Activated T-cell treated with anti-CD3 and anti-CD28 coated beads for 4 hours (primary cell): ENCODE measurements around the gene PIP5K1C.
A peak's percentile ranks its signal among the peaks of the same experiment; 100 is the strongest.

Experiments
- DNase-seq: peaks from one replicate; pipeline ENCODE4 v3.0.0-alpha.2; 2020

PIP5K1C gene, protein sequence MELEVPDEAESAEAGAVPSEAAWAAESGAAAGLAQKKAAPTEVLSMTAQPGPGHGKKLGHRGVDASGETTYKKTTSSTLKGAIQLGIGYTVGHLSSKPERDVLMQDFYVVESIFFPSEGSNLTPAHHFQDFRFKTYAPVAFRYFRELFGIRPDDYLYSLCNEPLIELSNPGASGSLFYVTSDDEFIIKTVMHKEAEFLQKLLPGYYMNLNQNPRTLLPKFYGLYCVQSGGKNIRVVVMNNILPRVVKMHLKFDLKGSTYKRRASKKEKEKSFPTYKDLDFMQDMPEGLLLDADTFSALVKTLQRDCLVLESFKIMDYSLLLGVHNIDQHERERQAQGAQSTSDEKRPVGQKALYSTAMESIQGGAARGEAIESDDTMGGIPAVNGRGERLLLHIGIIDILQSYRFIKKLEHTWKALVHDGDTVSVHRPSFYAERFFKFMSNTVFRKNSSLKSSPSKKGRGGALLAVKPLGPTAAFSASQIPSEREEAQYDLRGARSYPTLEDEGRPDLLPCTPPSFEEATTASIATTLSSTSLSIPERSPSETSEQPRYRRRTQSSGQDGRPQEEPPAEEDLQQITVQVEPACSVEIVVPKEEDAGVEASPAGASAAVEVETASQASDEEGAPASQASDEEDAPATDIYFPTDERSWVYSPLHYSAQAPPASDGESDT

DNA sequence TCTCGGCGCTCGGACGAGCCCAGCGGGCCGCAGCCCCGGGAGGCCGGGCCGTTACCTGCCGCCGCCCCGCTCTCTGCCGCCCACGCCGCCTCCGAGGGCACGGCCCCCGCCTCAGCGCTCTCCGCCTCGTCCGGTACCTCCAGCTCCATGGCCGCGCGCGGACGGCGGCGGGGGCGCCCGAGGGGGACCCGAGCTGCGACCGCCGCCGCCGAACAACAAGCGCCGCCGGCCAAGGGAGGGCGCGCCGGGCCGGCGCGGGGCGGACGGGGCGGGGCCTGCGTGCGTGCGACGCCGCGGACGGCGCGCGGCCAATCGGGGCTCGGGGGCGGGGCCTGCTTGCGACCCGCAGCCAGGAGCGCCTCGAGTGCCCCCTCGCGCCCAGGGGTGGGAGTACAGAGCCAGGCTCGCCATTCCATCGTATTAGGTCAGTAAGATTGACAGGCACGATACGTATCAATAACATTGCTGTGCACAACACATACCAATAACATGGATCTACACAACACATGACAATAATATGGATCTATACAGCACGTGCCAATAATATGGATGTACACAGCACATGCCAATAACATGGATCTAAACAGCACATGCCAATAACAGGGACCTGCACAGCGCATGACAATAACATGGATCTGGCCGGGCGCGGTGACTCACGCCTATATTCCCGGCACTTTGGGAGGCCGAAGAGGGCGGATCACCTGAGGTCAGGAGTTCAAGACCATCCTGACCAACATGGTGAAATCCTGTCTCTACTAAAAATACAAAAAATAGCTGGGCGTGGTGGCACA is at the start of gene PIP5K1C:
TSS of gene PIP5K1C (minus strand) at position 227 of the 791 bp plus-strand sequence. CDS start at position 149, 78 bp downstream.
- peak; percentile 92 for DNase-seq

DNA sequence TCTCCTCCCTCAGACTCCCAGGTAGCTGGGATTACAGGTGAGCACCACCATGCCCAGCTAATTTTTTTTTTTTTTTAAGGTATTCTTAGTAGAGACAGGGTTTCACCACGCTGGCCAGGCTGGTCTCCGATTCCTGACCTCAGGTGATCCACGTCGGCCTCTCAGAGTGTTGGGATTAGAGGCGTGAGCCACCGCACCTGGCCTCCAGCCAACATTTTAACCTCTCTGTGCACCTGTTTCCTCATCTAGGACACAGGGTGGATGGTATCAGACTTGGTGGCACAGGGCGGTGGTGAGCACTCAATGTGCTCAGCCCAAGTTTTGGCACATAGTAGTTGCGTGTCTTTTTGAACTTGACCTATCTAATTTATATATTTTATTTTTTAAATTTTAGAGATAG is 48.7 kb upstream of the PIP5K1C start:
- DNase-seq = no peak

DNA sequence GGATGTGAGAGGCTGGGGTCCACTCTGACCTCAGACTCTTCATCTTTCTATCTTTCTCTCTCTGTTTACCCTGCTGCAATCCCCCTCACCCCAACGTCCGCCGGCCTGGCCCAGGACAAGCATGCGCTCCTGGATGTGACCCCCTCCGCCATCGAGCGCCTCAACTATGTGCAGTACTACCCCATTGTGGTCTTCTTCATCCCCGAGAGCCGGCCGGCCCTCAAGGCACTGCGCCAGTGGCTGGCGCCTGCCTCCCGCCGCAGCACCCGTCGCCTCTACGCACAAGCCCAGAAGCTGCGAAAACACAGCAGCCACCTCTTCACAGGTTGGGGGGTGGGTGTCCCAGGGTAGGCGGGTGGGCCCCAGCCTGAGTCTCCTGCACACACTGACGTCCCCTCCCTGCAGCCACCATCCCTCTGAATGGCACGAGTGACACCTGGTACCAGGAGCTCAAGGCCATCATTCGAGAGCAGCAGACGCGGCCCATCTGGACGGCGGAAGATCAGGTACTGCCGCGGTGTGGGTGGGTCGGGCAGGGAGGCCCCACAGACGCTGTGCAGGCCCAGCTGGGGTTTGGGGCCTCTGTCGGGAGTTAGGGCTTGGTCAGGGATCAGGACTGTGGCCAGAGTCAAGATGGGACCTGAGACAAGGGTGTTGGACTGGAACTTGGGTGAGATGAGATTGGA is 46.2 kb upstream of the PIP5K1C start:
- DNase-seq = no peak

DNA sequence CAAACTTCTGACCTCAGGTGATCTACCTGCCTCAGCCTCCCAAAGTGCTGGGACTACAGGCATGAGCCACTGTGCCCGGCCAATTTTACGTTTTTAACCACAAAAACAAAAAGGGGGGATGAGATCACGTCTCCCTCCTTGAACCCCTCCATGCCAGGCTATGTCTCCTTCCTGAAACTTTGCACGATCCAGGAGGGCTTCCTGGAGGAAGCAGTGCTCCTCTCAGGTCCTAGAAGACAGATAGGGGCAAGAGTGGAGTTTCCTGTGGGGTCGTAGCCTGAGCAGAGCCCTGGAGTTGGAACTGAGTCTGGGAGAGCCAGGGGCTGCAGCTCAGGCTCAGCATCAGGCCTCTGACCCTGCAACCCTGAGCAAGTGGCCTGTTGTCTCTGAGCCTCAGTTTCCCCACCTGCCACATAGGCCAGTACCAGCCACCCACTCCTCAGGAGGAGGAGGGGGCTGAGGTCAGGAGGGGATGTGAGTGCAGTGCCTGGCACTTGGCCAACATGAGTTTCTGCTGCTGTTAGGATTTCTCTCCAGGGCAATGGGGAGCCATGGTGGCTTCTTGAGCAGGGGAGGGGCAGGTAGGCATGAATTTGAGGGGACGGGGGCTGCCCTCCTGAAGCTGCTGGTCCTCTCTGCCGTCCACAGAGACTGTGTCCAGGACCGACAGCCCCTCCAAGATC is 45.2 kb upstream of the PIP5K1C start:
- DNase-seq = no peak

DNA sequence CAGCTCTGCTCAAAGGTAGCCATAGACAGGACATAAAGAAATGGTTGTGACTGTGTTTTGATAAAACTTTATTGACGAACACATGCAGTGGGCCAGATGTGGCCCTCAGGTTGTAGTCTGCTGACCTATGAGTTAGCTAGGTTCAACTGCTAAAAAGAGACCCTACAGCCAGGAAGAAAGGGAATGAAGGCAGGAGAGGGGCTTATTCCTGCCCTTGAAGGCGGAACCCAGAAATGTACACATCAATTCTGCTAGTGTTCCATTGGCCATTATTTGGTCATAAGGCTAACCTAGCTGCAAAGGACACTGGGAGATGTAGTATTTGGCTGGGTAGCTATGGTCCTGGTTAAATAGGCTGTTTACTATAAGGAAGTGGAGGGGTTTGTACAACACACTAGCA is 43.2 kb upstream of the PIP5K1C start:
- no peak for DNase-seq

DNA sequence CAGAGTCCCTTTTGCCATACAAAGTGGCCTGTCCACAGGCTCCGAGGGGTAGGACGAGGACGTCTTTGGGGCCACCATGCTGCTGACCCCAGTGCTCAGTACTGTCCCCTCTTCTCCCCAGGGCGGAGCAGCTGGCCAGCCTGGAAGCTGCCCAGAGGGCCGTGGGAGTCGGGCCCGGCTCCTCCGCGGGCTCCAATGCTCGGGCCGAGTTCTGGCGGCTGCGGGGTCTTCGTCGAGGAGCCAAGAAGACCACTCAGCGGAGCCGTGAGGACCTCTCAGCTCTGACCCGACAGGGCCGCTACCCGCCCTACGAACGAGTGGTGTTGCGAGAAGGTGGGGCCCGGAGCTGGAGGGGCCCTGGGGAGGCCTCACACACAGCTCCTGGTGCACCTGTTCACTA is 40.2 kb upstream of the PIP5K1C start:
- DNase-seq = no peak

DNA sequence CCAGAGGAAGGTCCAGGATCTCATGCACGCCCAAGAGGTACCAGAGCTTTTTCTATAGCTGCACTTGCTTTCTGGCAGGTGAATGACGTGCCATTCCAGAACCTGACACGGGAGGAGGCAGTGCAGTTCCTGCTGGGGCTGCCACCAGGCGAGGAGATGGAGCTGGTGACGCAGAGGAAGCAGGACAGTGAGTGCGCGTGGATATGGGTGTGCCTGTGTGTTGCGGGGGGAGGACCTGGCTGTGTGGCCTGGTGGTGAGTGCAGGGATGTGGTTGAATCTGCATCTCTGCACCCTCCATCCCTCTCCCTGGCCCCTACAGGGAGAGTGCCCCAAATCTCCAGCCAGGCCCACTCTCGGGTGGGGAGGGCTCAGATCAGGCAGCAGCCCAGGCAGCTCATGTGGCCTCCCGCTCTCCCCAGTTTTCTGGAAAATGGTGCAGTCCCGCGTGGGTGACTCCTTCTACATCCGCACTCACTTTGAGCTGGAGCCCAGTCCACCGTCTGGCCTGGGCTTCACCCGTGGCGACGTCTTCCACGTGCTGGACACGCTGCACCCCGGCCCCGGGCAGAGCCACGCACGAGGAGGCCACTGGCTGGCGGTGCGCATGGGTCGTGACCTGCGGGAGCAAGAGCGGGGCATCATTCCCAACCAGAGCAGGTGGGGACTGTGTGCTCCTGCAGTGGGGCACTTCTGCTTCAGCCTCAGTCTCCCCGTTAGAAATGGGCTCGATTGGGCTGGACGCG is 38.4 kb upstream of the PIP5K1C start:
- DNase-seq = no peak

DNA sequence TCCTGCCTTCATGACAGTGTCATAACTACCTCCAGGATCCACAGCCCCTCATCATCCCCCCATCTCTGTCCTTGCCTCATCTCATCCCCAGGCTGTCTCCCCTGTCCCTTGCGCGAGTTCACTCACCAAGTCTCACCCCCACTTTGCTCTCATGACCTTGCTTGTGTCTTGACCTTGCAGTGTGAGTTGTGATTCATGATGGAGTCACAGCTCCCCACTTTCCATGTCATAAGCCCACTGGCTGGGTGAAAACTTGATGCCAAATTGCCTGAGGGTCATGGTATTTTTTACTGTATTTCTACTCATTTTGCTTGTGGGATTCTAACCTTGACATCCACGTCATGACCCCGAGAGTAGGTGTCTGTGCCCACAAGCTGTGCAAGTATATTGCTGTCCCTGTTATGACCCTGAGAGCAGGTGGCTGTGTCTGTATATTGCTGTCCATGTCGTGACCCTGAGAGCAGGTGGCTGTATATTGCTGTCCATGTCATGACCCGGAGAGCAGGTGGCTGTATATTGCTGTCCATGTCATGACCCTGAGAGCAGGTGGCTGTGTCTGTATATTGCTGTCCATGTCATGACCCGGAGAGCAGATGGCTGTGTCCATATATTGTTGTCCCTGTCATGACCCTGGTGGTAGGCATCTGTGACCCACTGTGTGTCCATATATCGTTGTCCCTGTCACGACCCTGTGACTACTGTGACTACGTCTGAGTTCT is 37.4 kb upstream of the PIP5K1C start:
- DNase-seq = no peak

DNA sequence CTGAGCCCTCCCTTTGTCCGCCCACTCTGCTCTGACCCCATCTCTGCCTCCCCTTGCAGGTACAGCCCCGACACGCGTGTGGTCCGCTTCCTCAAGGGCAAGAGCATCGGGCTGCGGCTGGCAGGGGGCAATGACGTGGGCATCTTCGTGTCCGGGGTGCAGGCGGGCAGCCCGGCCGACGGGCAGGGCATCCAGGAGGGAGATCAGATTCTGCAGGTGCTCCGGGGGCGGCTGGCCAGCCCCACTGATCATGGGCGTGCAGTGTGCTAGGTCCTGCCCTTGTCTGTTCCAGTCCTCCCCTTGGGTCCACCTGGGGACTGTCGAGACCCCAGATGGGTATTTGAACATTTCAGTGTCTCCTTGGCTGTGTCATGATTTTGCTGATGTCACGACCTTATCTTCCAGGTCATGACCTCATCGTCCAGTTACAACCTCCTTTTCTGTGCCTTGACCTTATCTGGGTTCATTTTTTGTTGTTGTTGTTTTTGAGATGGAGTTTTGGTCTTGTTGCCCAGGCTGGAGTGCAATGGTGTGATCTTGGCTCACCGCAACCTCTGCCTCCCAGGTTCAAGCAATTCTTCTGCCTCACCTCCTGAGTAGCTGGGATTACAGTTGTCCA is 35.9 kb upstream of the PIP5K1C start:
- no peak for DNase-seq

DNA sequence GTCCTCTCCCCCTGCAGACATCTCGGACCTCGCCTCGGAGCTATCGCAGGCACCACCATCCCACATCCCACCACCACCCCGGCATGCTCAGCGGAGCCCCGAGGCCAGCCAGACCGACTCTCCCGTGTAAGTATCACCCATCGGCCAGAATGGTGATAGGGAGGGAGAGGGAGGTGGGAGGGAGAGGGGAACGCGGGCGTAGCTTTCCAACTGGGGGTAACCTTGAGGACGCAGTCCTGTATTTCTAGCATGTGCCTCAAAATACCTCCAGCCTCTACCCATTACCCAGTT is 34.0 kb upstream of the PIP5K1C start:
- no peak for DNase-seq

DNA sequence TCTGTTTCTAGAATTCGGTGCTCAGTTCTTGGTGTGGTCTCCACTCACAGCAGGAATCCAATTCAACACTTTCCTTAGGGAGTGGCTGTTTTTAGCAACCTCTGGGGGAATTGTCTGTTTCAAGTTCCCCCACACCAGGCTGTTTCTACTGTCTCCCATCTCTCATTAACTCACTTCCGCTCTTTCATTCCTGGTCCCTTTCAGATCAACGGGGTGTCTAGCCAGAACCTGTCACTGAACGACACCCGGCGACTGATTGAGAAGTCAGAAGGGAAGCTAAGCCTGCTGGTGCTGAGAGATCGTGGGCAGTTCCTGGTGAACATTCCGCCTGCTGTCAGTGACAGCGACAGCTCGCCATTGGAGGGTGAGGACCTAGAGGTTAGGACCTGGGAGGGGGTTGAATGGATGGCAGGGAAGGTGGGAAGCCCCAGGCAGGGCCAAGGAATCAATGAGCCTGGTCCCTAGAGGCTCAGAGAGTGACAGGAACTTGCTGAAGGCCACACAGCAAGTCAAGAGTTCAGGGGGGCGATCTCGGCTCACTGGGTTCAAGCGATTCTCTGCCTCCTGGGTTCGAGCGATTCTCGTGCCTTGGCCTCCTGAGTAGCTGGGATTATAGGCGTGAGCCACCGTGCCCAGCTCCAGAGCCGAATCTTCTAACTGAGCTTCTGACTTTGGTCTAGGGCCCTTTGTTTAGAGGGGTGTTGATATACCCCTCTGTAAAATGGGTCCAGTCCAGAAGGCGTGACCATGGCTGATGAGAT is 33.5 kb upstream of the PIP5K1C start:
- DNase-seq = no peak

DNA sequence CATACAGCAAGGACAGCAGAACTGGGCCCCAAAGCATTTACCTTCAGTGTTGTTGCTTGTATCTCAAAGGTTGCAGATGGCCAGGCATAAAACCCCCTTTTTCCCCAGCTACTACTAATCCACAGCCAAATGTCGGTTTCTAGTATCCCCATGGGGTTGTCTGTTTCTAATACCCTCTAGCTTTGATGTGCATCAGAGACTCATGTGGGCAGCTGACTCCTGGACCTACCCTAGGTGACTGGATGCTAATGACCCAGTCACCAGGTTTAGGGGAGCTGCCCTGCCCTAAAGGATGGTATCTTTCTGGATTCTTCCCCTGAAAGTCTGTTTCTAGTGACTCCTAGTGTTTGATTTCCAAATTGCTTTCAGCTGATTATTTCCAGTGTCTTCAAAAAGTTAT is 31.8 kb upstream of the PIP5K1C start:
- DNase-seq = no peak

DNA sequence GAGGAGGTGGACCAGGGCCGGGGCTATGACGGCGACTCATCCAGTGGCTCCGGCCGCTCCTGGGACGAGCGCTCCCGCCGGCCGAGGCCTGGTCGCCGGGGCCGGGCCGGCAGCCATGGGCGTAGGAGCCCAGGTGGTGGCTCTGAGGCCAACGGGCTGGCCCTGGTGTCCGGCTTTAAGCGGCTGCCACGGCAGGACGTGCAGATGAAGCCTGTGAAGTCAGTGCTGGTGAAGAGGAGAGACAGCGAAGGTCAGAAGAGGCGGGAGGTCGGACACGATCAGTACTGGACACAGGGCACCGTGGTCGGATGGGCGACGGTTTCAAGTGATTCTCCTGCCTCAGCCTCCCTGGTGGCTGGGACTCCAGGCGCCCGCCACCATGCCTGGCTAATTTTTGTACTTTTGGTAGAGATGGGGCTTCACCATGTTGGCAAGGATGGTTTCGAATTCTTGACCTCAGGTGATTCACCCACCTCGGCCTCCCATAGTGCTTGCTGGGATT is 30.2 kb upstream of the PIP5K1C start:
- no peak for DNase-seq

DNA sequence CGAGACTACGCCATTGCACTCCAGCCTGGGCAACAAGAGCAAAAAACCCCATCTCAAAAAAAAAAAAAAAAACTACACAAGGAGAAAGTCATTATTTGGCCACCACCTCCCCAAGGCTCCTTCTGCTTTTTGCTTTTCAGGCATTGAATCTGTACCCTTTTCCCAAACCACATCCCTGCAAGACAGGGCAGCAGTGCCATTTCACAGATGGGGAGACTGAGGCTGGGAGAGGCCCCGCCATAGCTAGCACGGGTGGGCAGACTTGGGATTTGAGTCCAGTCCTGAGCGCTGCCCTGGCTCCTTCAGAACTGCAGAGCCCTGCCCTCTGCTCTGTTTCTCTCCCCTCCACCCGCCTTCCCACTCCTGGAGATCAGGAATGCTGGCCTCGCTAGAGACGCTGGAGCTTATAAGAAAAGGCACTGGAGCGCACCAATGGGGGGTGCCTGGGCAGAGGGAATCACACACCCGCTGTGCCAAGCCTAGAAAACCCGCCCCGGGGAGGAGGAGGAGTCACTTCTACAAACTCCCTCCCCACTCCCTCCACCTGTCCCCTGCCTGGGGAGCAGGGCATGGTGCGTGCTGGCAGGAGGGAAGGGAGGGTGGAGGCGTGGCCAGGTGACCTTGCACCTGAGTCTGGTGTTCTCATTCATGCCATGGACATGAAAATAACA is 25.5 kb upstream of the PIP5K1C start:
- no peak for DNase-seq

DNA sequence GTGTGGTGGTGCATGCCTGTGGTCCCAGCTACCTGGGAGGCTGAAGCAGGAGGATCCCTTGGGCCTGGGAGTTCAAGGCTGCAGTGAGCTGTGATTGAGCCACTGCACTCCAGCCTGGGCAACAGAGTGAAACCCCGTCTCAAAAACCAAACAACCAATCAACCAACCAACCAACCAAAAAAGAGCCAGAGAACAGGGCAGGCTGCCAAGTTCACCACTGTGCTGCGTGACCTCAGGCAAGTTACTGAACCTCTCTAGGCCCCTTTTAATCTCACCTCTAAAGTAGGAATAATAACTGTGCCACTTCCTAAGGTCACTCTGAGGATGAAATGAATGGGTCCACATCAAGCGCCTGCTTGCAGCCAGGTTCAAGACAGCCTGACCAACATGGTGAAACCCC is 24.9 kb upstream of the PIP5K1C start:
- DNase-seq = no peak

DNA sequence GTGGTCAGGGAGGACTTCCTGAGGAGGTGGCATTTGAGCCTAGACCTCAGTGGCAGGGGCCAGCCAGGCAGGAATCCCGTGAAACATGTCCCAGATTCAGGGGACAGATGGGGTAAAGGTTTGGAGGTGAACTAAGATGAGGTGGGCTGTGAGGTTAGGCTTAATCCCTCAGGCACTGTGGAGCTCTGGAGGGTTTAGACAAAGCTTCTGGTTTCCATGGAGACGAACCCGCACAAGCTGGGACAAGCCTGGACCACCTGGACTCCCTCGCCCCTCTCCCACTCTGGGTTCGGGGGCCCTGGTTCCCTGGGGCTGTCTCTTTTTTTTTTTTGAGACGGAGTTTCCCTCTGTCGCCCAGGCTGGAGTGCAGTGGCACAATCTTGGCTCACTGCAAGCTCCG is 23.6 kb upstream of the PIP5K1C start:
- no peak for DNase-seq

DNA sequence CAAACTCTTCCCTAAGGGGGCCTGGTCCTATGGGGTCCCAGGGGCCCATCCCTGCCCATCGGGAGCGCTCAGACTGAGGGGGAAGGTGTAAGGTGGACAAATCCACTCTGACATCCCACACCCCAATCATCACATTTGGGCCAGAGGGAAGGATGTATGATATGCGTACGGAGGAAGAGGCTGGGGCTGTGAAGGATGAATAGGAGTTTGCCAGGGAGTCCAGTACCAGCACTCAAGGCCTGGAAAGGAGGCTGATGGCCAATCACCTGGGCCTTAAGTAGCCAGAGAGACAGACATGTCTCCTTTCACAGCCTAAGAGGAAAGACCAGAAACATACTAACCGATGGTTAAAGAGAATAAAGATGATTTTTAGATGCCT is 22.8 kb upstream of the PIP5K1C start:
- DNase-seq = no peak

DNA sequence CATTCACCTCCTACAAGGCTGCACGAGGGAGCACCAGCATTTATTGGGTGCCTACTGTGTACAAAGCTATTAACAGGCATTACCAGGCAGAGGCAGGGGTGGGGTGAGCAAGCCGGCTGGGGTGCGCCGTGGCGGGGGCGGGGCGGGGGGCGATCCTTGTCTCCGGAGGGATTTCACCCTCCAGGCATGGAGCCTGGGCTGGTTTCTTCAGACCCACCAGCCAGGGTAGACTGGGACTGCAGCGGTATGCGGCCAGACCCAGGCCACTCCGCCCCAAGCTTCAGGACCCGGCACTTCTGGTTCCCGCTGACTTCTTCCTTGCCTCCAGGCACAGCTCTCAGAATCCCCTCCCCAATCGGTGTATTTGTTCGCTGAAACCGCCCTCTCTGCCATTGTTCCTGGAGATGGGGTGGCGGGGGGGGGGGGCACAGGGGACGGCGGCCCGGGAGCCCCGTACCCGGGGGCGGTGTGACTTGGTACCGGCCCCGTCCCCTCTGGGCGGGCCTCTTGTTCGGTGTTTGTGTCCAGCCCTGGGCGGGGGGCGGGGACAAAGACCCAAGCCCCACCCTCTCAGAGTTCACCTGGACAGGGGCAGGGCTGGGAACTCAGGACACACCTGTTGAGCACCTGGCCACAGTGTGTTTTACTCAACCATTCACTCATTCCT is 22.3 kb upstream of the PIP5K1C start:
- DNase-seq = no peak
